Fibroblast of the aortic adventitia (primary cell): ENCODE results near the gene ZNF740. TPM values are rescaled to one million over a fixed set of nuclear protein-coding genes. Genes with fewer than 3 reads are reported as not detected.

ENCODE experiments used
- DNase-seq: peaks from one replicate; pipeline ENCODE4 v3.0.0-alpha.2; 2010; ENCODE audit warnings: low read depth
- H3K4me3 ChIP-seq: 2 replicates; pipeline ENCODE4 v1.5.1; 2011; ENCODE audit warnings: low read depth, mild to moderate bottlenecking, control low read depth, low read length, moderate library complexity
- CTCF ChIP-seq: IDR thresholded peaks from 2 replicates; pipeline ENCODE4 v1.5.1; 2011; ENCODE audit warnings: mild to moderate bottlenecking, low read length, control low read depth, inconsistent platforms; ENCODE audit not compliant: insufficient read depth
- total RNA-seq: library from RNA; depleted of rRNA; stranded (reverse); fragments of >200 nt; gene quantifications from 2 replicates; pipeline ENCODE4 v1.2.3, GENCODE V29; 2012; ENCODE audit warnings: low replicate concordance

The ZNF740 gene
- total RNA-seq, 1 donor = 12.6 TPM

- no peak for TF ChIP-seq CTCF
- no peak overlapping the region for H3K4me3 ChIP-seq
- DNase-seq = no peak
Observed at GRCh38 chr12:53226815-53227214, 46.3 kb downstream of the ZNF740 start.

- no peak overlapping the region for H3K4me3 ChIP-seq
- no peak for TF ChIP-seq CTCF
- no peak for DNase-seq
Observed at GRCh38 chr12:53227341-53227740, 46.8 kb downstream of the ZNF740 start.

- no peak for TF ChIP-seq CTCF
- H3K4me3 ChIP-seq = no peak overlapping the region
- no peak for DNase-seq
Observed at GRCh38 chr12:53227836-53228235, 47.3 kb downstream of the ZNF740 start.

GRCh38 chr12:53229454-53229853, 48.9 kb downstream of the ZNF740 start:
- no peak for DNase-seq
- TF ChIP-seq CTCF = no peak
- no peak overlapping the region for H3K4me3 ChIP-seq

- DNase-seq = no peak
- no peak for TF ChIP-seq CTCF
- H3K4me3 ChIP-seq = peak overlapping the region; percentile 6
Observed at GRCh38 chr12:53230108-53230845, 49.8 kb downstream of the ZNF740 start.

- peak overlapping the region; percentile 83 for H3K4me3 ChIP-seq
- DNase-seq = no peak
- peak; percentile 7 for TF ChIP-seq CTCF
Observed at GRCh38 chr12:53231671-53231920, 51.1 kb downstream of the ZNF740 start.

- no peak for TF ChIP-seq CTCF
- DNase-seq = peak; percentile 61
- peak within 1 kb of the TSS; percentile 83 for H3K4me3 ChIP-seq
Observed at GRCh38 chr12:53231921-53232645, 51.6 kb downstream of the ZNF740 start, which contains the start of gene RARG. TSS of gene RARG (minus strand) at chr12:53232209. CDS start at chr12:53227545, 4,664 bp downstream.
